Activated effector memory CD4-positive, alpha-beta T cell treated with anti-CD3 and anti-CD28 coated beads, Interleukin-2, amount 50 U/mL, for 16 hours (primary cell): ENCODE results near the gene TRIOBP.
"Not testable (repeated sequence)": the region's sequence is repeated elsewhere in the genome, so short reads cannot be mapped to it uniquely, and the experiment has no call there.

Experiments
- DNase-seq: peaks from one replicate; pipeline ENCODE4 v3.0.0-alpha.2; 2020

The TRIOBP gene

DNA sequence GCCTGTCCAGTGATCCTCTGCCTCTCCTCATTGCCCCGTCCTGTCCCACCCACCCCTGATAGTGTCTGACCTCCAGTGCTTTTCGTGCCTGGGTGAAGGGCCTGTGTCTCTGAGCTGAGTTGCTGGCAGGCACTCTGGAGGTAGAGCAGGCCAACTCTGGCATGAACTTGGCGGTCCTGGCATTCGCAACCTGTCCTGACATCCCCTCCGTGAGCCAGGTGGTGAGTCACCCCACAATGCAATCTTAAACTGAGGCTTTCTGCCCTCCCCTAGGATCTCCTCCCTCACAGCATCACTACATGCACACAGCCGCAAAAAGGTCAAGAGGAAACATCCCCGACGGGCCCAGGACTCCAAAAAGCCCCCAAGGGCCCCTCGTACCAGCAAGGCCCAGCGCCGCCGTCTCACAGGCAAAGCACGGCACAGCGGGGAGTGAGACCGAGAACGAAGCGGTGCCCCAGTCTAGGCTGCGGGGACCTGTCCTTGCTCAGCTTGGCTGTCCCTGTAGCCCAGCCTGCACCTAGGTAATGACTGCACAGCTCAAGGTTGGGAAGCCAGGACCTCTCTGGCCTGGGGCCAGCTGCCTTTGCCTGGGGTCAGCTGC lies 5.8 kb upstream of the TRIOBP start:
- DNase-seq, result no peak

DNA sequence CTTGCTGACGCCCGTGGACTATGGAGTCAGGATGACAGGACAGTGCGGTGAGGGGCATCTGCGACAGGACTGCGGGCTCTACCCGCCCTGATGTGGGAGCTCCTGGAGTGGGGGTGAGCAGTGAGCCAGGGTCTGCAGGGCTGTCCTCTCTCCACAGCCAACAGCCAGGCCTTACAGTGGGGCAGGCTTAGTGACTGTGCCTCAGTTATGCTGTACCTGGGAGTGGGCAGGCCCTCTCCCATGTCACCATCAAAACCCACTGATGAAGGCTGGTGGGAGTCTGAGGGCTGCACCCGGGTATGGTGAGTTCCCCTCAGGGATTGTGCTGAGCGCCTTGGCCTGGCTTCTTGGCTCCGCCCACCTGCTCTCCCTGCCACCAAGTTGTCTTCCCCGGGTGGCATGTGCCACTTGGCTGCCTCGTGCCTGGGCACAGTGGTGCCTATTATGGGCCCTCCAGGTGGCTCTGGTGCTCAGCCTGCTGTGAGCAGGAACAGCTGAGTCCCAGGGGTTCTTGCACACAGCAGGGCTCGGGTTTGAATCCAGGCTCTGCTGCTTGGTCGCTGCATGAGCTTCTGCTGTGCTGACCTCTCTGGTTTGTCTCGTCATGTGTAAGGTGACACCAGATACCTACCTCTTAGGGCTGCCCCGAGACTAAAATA lies 4.1 kb upstream of the TRIOBP start:
- no peak for DNase-seq

DNA sequence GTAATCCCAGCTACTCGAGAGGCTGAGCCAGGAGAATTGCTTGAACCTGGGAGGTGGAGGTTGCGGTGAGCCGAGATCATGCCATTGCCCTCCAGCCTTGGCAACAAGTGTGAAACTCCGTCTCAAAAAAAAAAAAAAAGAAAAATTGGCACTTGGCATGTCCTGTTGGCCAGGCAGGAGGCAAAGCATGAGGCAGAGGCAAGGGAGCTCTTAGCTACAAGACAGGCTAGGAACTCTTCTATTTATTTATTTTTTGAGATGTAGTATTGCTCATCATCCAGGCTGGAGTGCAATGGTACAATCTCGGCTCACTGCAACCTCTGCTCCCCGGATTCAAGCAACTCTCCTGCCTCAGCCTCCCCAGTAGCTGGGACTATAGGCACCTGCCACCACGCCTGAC lies 2.7 kb upstream of the TRIOBP start:
- not testable (repeated sequence) for DNase-seq

DNA sequence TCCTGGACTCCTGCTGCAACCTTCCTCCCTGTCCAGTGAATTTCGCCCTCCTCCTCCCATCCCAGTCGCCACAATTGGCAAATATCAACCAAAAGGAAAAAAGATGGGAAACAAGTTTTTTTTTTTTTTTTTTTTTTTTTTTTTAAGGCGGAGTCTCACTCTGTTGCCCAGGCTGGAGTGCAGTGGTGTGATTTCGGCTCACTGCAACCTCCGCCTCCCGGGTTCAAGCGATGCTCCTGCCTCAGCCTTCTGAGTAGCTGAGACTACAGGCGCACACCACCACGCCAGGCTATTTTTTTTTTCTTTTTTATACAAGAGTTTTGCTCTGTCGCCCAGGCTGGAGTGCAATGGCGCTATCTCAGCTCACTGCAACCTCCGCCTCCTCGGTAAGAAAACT lies 590 bp upstream of the TRIOBP start:
- DNase-seq, result not testable (repeated sequence)

DNA sequence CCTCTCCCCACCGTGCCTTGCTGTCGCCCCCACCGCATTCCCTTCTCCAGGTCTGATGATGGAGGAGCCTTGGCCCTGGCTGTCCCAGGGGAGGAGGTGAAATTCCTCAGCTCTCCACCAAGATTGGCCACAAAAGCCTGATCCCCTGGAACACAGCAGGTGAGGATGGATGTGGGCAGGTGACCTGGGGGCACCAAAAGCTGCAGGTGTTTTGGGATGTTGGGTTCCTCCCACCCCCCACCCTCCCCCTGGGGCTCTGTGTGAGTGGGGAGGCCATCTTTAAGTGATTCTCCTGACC lies 639 bp downstream of the TRIOBP start:
- DNase-seq, result no peak

DNA sequence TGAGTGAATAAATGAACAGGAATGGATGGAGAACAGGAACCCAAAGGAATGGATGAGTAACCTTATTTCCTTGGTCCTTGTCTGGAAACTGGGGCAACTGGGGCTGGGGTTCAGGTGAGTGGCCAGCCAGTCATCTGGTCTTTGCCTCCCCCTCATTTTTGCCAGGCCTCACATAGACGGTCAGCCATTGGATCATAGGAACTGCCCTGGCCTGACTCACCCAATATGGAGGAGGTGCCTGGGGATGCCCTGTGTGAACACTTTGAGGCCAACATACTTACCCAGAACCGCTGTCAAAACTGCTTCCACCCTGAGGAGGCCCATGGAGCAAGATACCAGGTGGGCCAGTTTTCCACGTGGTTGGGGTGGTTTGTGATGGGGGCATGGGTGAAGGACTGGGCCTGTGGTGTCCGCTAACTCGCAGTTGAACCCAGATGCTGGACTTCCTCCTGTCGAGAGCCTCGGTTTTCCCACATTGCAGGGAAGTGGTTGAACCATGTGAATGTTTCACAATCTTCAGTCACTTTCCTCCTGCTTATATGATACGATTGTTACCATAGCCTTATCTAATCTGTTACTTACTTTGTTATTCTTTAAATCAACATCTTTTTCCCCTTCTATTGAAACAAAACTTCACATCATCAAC lies 4.4 kb downstream of the TRIOBP start:
- no peak for DNase-seq

DNA sequence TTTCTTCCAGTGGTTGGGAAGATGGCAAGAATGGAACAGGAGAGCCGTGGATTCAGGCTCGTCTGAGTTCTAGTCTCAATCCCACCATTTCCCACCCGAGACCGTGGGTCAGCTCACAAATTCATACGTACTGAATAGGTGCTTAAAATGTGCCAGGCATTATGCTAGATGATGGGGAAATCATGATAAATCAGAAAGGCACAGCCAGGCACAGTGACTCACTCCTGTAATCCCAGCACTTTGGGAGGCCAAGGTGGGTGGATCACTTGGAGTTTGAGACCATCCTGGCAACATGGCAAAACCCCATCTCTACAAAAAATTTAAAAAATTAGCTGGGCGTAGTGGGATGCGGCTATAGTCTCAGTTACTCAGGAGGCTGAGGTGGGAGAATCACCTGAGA lies 7.1 kb downstream of the TRIOBP start:
- DNase-seq, result no peak

DNA sequence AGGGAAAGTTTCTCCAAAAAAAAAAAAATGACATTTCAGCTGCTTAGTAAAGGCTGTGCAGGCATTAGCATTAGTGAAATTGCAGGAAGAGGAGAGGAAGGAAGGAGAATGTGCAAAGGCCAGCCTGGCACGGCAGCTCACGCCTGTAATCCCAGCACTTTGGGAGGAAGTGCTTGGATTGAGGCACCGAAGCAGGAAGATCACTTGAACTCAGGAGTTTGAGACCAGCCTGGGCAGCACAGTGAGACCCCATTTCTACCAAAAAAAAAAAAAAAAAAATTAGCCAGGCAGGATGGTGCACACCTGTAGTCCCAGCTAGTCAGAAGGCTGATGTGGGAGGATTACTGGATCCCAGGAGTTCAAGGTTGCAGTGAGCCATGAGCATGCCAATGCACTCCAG lies 7.8 kb downstream of the TRIOBP start:
- DNase-seq, result no peak

DNA sequence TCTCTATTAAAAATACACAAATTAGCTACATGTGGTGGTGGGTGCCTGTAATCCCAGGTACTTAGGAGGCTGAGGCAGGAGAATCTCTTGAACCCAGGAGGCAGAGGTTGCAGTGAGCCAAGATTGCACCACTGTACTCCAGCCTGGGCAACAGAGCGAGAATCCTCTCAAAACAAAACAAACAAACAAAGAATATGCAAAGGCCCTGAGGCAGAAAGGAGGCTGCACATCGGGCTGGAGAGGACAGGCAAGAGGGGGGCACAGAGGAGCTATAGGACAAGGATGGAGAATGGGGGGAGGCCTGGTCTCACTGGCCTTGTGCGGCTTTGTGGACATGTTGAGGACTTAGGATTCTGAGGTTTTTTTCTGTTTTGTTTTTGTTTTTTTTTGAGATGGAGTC lies 8.4 kb downstream of the TRIOBP start:
- DNase-seq, result no peak

DNA sequence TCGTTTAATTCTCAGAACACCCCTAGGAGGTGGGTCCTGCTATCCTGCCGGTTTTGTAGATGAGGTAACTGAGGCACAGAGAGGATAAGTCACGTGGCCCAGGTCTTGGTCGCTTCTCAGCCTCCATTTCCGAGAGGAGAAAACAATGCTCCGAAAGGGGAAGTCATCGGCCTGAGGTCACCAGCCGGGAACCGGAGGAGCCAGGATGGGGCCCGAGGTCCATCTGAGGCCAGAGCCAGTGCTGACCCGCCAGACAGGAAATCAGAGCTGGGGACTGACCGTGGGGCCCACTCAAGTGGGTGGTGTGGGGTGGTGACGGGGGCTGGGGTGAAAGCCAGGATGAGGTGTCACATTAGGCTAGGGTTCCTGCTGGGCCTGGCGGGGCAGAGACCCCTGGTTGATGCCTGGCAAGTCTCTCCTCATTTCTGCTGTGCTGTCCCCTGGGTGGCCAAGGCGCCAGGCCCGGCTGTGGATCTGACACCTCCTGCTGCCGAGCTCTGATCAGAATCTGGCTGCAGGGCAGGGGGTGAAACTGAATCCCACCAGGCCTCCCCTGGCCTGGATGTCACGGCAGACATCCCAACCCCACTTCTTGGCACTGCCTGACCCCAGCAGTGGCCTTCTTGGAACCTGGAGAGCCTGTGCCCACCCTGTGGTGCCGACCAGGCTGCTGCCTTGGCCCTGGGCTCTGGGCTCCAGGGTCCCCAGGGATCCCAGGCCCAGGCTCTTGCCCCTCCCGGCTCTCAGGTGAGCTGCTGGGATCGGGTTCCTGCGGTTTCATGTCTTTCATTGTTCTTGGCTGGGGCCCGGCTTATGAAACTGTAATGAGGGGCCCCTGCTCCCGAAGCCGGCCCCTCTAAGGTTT lies 12.0 kb downstream of the TRIOBP start:
- no peak for DNase-seq

DNA sequence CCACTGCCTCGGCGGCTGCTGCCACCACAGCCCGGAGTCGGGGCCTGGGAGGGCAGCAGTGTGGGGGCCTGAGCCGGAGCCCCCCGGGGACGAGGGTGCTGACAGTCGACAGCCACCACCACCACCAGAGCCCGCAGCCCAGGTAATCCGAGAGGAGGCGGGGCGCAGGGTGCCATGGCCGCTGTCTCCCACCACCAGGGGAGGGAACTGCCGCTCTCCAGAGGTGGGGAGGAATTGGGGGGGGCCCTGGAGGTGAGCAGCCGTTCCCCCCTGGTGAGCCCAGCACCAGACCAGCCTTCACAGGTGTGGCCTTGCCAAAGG lies 12.6 kb downstream of the TRIOBP start:
- DNase-seq, result no peak

DNA sequence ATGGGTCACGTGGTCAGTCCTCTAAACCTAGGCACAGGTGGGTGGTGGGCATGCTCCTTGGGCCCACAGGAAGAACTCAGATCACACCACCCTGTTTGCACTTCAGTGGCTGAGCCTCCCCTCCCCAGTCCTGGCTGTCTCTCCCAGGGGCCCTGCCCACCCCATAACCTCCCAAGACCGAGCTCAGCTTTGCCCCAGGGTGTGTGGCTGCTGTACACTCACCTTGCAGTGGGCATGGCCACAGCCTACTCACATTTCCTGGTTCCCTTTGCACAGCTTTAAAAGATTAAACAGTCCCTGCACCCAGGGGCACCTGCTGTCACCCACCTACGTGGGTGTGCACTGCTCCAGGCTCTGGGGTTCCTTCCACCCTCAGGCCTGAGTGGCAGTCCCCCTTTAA lies 13.8 kb downstream of the TRIOBP start:
- no peak for DNase-seq

DNA sequence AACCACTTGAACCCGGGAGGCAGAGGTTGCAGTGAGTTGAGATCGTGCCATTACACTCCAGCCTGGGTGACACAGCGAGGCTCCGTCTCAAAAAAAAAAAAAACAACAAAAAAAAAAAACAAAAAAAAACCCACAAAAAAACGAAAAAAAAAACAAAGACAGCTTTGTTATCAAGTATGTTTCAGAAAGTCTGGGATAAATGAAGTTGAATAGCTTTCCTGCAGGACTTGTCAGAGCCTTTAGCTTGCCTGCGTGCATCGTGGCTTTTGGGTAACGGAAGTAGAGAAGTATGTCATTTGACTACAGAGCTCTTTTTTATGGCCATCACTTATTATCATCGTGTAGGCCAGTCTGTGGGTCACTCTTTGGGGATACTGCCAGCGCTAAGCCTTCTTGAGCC lies 14.6 kb downstream of the TRIOBP start:
- DNase-seq, result no peak

DNA sequence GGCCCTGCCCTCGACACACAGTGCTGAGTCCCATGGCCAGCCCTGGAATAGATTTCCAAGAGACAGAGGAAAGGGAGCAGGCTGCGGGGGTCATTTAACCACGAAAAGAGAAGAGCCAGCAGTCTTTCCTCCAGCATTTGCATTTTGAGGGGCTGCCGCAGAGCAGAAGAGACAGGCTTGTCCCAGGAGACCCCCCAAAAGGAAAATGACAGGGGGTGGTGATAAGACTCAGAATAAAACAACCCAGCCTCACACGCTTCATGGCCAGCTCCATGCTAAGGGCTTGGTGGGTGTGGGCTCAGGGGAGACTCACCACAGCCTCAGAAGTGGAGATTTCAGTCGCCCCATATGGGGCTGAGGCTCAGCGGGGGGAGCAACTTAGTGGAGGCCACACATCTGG lies 16.9 kb downstream of the TRIOBP start:
- no peak for DNase-seq

DNA sequence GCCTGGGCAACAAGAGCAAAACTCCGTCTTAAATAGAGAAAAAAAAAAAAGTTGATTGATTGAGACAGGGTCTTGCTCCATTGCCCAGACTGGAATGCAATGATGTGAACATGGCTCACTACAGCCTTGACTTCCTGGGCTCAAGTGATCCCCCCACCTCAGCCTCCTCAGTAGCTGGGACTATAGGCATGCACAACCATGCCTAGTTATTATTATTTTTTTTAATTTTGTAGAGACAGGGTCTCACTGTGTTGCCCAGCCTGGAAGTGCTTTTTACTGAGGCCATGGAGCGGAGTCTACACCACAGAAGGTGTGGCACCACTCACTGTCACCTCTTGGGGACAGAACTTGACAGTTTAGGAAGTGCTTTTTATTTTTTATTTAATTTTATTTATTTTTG lies 17.8 kb downstream of the TRIOBP start:
- no peak for DNase-seq

DNA sequence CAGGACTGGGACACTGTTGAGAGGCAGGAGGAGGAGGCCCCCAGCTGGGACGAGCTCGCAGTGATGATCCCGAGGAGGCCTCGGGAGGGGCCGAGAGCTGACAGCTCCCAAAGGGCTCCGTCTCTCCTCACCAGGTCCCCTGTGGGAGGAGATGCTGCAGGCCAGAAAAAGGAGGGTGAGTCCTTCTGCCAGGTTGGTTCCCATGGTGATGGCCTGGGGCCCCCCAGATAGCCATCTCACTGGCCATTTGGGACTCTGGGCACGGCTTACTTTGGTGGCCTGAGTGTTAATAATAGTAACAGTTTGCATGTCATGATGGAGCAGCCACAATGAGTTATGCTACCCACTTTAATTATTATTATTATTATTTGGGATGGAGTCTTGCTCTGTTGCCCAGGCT lies 18.9 kb downstream of the TRIOBP start:
- DNase-seq, result no peak

DNA sequence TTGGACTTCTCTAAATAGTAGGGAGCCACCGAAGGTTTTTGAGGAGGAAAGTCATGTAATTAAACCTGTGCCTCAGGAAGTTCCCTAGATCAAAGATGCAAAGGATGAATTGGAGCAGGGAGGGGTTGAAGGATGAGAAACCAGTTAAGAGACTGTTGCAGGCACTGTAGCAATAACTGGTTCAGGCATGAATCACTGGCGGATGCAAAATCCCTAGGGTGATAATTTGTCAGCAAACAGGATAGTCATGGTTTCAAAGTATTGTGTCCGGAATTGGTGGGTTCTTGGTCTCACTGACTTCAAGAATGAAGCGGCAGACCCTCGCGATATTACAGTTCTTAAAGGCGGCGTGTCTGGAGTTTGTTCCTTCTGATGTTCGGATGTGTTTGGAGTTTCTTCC lies 19.9 kb downstream of the TRIOBP start:
- DNase-seq, result no peak

DNA sequence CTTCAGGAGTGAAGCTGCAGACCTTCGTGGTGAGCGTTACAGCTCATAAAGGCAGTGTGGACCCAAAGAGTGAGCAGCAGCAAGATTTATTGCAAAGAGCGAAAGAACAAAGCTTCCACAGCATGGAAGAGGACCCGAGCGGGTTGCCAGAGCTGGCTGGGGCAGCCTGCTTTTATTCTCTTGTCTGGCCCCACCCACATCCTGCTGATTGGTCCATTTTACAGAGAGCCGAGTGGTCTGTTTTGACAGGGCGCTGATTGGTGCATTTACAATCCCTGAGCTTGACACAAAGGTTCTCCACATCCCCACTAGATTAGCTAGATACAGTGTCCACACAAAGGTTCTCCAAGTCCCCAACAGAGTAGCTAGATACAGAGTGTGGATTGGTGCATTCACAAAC lies 20.4 kb downstream of the TRIOBP start:
- not testable (repeated sequence) for DNase-seq

DNA sequence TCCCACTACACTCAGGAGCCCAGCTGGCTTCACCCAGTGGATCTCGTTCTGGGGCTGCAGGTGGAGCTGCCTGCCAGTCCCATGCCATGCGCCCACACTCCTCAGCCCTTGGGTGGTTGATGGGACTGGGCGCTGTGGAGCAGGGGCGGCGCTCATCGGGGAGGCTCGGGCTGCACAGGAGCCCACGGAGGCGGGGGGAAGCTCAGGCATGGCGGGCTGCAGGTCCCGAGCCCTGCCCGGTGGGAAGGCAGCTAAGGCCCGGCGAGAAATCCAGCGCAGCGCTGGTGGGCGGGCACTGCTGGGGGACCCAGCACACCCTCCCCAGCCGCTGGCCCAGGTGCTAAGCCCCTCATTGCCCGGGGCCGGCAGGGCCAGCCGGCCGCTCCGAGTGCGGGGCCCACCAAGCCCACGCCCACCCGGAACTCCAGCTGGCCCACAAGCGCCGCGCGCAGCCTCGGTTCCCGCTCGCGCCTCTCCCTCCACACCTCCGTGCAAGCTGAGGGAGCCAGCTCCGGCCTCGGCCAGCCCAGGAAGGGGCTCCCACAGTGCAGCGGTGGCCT lies 21.0 kb downstream of the TRIOBP start:
- DNase-seq, result not testable (repeated sequence)

DNA sequence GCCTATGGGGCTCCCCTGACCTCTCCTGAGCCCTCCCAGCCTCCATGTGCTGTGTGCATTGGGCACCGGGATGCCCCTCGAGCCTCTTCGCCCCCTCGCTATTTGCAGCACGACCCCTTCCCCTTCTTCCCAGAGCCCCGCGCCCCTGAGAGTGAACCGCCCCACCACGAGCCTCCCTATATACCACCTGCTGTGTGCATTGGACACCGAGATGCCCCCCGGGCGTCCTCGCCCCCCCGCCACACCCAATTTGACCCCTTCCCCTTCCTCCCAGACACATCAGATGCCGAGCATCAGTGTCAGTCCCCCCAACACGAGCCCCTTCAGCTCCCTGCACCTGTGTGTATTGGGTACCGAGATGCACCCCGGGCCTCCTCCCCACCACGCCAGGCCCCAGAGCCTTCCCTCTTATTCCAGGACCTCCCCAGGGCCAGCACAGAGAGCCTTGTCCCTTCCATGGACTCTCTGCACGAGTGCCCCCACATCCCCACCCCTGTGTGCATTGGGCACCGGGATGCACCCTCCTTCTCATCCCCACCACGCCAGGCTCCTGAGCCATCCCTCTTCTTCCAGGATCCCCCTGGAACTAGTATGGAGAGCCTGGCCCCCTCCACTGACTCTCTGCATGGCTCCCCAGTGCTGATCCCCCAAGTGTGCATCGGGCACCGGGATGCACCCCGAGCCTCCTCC lies 28.8 kb downstream of the TRIOBP start:
- no peak for DNase-seq

DNA sequence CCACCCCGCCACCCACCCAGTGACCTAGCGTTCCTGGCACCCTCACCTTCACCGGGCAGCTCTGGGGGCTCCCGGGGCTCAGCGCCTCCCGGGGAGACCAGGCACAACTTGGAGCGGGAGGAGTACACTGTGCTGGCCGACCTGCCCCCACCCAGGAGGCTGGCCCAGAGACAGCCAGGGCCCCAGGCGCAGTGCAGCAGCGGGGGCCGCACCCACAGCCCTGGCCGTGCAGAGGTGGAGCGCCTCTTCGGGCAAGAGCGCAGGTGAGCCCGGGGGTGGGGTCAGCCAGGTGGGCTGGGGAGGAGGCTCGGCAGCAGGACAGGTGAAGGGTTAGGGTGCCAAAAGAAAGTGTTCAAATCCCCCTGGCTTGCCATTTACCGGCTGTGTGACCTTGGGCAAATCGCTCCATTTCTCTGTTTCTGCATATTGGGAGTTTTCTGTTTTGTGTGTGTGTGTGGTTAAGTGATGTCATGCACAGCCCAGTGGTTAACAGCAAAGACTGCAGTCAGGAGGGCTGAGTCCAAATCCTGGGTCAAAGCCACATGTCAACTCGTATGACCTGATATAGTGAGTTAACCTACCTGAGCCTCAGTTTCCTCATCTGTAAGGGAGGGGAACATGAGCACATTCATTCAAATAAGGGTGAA lies 29.5 kb downstream of the TRIOBP start:
- DNase-seq, result no peak

DNA sequence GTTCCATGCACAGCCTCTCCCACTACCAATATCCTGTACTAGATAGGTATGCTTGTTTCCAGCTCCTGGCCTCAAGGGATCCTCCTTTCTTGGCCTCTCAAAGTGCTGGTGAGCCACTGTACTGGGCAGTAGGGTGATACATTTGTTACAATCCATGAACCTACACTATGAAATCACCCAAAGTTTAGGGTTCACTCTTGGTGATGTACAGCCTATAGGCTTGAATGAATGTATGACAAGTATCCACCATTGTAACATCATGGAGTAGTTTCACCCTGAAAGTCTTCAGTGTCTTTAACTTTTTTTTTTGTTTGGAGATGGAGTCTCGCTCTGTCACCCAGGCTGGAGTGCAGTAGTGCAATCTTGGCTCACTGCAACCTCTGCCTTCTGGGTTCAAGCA lies 31.8 kb downstream of the TRIOBP start:
- DNase-seq, result no peak
